ENCODE results near the gene TTLL9.

GRCh38 chr20:31845300-31845863, 25.1 kb upstream of the TTLL9 start, which contains the start of gene FOXS1:
- TF ChIP-seq CTCF (conservative IDR thresholded peaks at IDR 0.05) (no peak), ZFX (IDR thresholded peaks at IDR 0.05) (no peak)
